Keratinocyte (primary cell): ENCODE measurements around the gene GRK5. TPM values are rescaled to one million over a fixed set of nuclear protein-coding genes. Genes with fewer than 3 reads are reported as not detected.

Experiments used
- DNase-seq: peaks from one replicate; pipeline ENCODE4 v3.0.0-alpha.2; 2011; ENCODE audit warnings: low read depth, missing footprints, low spot score
- FAIRE-seq: peaks from 2 replicates; lab custom pipeline; 2011; peaks lifted over from hg19 to GRCh38; lab: Jason Lieb, UNC
- H2AFZ ChIP-seq: 2 replicates; pipeline ENCODE4 v1.6.0; 2012; ENCODE audit warnings: low read length, control low read depth, inconsistent platforms; ENCODE audit not compliant: control insufficient read depth
- H3K27ac ChIP-seq: 2 replicates; pipeline ENCODE4 v1.5.1; 2011; ENCODE audit warnings: low read length; ENCODE audit not compliant: control insufficient read depth, insufficient read depth
- H3K27me3 ChIP-seq: 3 replicates; pipeline ENCODE4 v1.6.0; 2011; ENCODE audit warnings: low read length; ENCODE audit not compliant: control insufficient read depth, insufficient read depth; ENCODE audit errors: extremely low read depth
- H3K36me3 ChIP-seq, 2 experiments: 2 replicates in 1 of 2; 3 replicates in 1 of 2; pipeline ENCODE4 v1.5.1; 2011; ENCODE audit warnings: low read length in 2 of 2, mild to moderate bottlenecking in 1 of 2; ENCODE audit not compliant: control insufficient read depth in 2 of 2, insufficient read depth in 2 of 2; ENCODE audit errors: extremely low read depth in 1 of 2
- H3K4me1 ChIP-seq: 3 replicates; pipeline ENCODE4 v1.5.1; 2011; ENCODE audit warnings: low read length; ENCODE audit not compliant: control insufficient read depth, insufficient read depth; ENCODE audit errors: extremely low read depth
- H3K4me2 ChIP-seq: 3 replicates; pipeline ENCODE4 v1.6.0; 2011; ENCODE audit warnings: low read depth, low read length; ENCODE audit not compliant: control insufficient read depth, insufficient read depth; ENCODE audit errors: extremely low read depth
- H3K4me3 ChIP-seq, 3 experiments: fragments of 200-600 bp in 1 of 3; sonication (generic) in 1 of 3; 2 replicates in 2 of 3; 3 replicates in 1 of 3; pipeline ENCODE4 v1.5.1; 2011 to 2016; ENCODE audit warnings: low read length in 3 of 3, mild to moderate bottlenecking in 3 of 3, control low read depth in 2 of 3, inconsistent platforms in 1 of 3, low read depth in 1 of 3, mixed read lengths in 1 of 3, mixed run types in 1 of 3, moderate library complexity in 1 of 3; ENCODE audit not compliant: control insufficient read depth in 2 of 3, insufficient read depth in 2 of 3; ENCODE audit errors: extremely low read depth in 1 of 3
- H3K79me2 ChIP-seq: 2 replicates; pipeline ENCODE4 v1.6.0; 2012; ENCODE audit warnings: low read length; ENCODE audit not compliant: control insufficient read depth, insufficient read depth
- H3K9ac ChIP-seq: 3 replicates; pipeline ENCODE4 v1.6.0; 2011; ENCODE audit warnings: low read length; ENCODE audit not compliant: control insufficient read depth, insufficient read depth; ENCODE audit errors: extremely low read depth
- H3K9me1 ChIP-seq: 3 replicates; pipeline ENCODE4 v1.6.0; 2011; ENCODE audit warnings: low read length; ENCODE audit not compliant: control insufficient read depth, insufficient read depth; ENCODE audit errors: extremely low read depth
- H3K9me3 ChIP-seq: 2 replicates; pipeline ENCODE4 v1.5.1; 2012; ENCODE audit warnings: low read depth, low read length; ENCODE audit not compliant: control insufficient read depth
- H4K20me1 ChIP-seq: 3 replicates; pipeline ENCODE4 v1.6.0; 2011; ENCODE audit warnings: low read length; ENCODE audit not compliant: control insufficient read depth, insufficient read depth; ENCODE audit errors: extremely low read depth
- CTCF ChIP-seq, 3 experiments: IDR thresholded peaks in 1 of 3; conservative IDR thresholded peaks in 1 of 3; optimal IDR thresholded peaks in 1 of 3; 2 replicates in 2 of 3; 3 replicates in 1 of 3; pipeline versions ENCODE3 to v1.5.1; 2011; ENCODE audit warnings: low read length in 3 of 3, mild to moderate bottlenecking in 3 of 3, moderate library complexity in 2 of 3, control low read depth in 1 of 3, inconsistent platforms in 1 of 3; ENCODE audit not compliant: insufficient read depth in 2 of 3; ENCODE audit errors: extremely low read depth in 1 of 3
- EZH2 ChIP-seq: IDR thresholded peaks from one replicate; pipeline ENCODE4 v1.6.1; 2012; ENCODE audit warnings: inconsistent platforms, mild to moderate bottlenecking, low read length, moderate library complexity
- dilution Hi-C: fragments of 300-500 bp; cut with MboI; formaldehyde crosslinking; loops from one replicate; pipeline ENCODE4 v1.7.0; 2020; ENCODE audit warnings: low sequenced_read_pairs; ENCODE audit not compliant: extremely low pct_ligation_motif_present
- polyA plus RNA-seq, 5 experiments: library from polyadenylated mRNA; depleted of rRNA in 3 of 5; stranded (reverse) in 3 of 5; stranded (forward) in 1 of 5; unstranded in 1 of 5; fragments of >200 nt; gene quantifications; 1 replicate in 1 of 5; 2 replicates in 3 of 5; 3 replicates in 1 of 5; pipeline versions ENCODE4 v1.2.1 to v1.2.3, GENCODE V29; 2011 to 2012; ENCODE audit warnings: missing spikeins in 2 of 5, low read depth in 1 of 5, low replicate concordance in 1 of 5

GRK5 gene
- polyA plus RNA-seq, 1 donor (not counting 4 experiments of a cell fraction or from before 2014, with no cell fraction given), result 7.6 TPM

GRCh38 chr10:119489991-119490326 is 282.6 kb downstream of the GRK5 start:
- no peak for DNase-seq
- Histone ChIP-seq H3K4me3 (no peak overlapping the region), H3K4me2 (peak overlapping the region; percentile 67), H3K9ac (no peak overlapping the region), H3K9me1 (no peaks in the 10 kb centered on the region), H4K20me1 (no peaks in the 10 kb centered on the region), H3K36me3 (no peaks in the 10 kb centered on the region), H3K79me2 (no peaks in the 10 kb centered on the region), H3K9me3 (no peaks in the 10 kb centered on the region), H3K27me3 (no peaks in the 10 kb centered on the region), H3K4me1 (peaks cover 5% of the 10 kb centered on the region), H3K27ac (no peak overlapping the region), H2AFZ (no peak overlapping the region)
- dilution Hi-C loops, result no loop called here
- FAIRE-seq, result no peak
- TF ChIP-seq EZH2 (no peak), CTCF (optimal IDR thresholded peaks at IDR 0.05 in 1 of 3, IDR thresholded peaks at IDR 0.05 in 1 of 3, conservative IDR thresholded peaks at IDR 0.05 in 1 of 3; ENCODE audit: extremely low read depth in 1 of 3, insufficient read depth in 2 of 3, low read length in 3 of 3) (no peak)

GRCh38 chr10:119491966-119492757 is 284.8 kb downstream of the GRK5 start:
- no peak for TF ChIP-seq CTCF (optimal IDR thresholded peaks at IDR 0.05 in 1 of 3, IDR thresholded peaks at IDR 0.05 in 1 of 3, conservative IDR thresholded peaks at IDR 0.05 in 1 of 3; ENCODE audit: extremely low read depth in 1 of 3, insufficient read depth in 2 of 3, low read length in 3 of 3)
- no peak for TF ChIP-seq EZH2
- no peaks in the 10 kb centered on the region for H3K79me2 ChIP-seq
- no peak overlapping the region for H3K4me3 ChIP-seq
- no peaks in the 10 kb centered on the region for H3K9me3 ChIP-seq
- H3K4me2 ChIP-seq, result no peak overlapping the region
- dilution Hi-C loops, result no loop called here
- no peak overlapping the region for H2AFZ ChIP-seq
- no peaks in the 10 kb centered on the region for H3K36me3 ChIP-seq
- H3K9ac ChIP-seq, result no peak overlapping the region
- no peak overlapping the region for H3K27ac ChIP-seq
- no peaks in the 10 kb centered on the region for H3K27me3 ChIP-seq
- no peak for DNase-seq
- no peaks in the 10 kb centered on the region for H4K20me1 ChIP-seq
- no peaks in the 10 kb centered on the region for H3K9me1 ChIP-seq
- H3K4me1 ChIP-seq, result peaks cover 5% of the 10 kb centered on the region
- FAIRE-seq, result no peak
